HG03175 (cell line): Measurements from ENCODE around the gene NHS.
"Not testable (repeated sequence)": the region's sequence is repeated elsewhere in the genome, so short reads cannot be mapped to it uniquely, and the experiment has no call there.

Experiments used
- ATAC-seq: cut with Tn5 transposase; IDR thresholded peaks from one replicate; pipeline ENCODE4 v1.9.1; 2021; ENCODE audit warnings: mild to moderate bottlenecking, moderate library complexity; ENCODE audit not compliant: unreplicated experiment

The NHS gene

DNA sequence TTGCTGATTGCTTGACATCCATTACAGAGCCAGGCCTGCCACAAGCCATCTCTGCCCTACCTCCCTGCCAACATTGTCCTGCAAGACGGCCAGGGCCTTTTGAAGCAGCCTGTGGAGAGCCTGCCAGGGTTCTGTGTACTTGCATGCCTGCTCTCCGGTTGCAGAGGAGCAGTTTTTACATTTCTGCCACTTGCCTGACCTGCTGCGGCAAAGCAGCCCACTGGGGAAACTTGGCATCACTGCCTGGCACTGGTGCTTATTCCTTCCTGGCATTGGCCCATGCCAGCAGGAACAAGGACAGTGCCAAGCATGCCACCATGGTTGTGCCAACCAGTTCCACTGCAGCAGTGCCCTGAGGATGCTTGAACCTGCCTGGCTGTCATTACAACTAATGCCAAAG is 167.1 kb downstream of the NHS start:
- no peak for ATAC-seq

DNA sequence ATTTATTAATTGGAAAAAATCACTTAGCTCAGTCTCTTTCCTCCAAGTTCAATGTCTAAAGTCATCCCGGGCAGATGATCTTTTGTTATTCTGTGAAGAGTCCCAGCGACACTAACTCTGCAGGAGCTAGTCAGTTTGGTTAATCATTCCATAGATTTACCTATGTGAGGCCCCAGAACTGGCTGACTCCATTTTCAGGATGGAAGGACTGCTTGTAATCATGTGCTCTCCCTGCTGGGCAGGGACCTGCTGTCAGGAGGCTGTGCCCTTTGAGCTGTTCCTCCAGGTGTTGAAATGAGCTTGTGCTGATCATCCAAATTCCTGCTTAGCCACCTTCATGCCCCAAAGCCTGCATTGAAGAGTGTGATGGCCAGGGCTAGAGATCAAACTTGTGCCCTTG is 169.8 kb downstream of the NHS start:
- no peak for ATAC-seq

DNA sequence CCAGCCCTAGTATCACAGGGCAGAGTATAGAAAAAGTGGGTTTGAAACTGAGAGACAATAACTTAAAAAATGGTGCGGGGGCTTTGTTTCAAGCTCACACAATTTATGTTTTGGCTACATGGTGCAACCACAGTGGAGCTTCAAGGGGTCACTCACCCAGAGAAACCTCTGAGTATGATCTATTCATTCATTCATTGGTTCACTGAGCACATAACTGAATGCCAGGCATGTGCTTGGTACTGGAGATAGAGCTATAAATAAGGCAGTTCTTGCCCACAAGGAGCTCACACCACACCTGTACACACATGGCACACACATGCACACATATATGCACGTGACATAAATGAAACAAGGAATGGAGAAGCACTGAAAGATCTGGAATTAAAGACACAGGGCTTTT is 171.4 kb downstream of the NHS start:
- ATAC-seq: no peak

DNA sequence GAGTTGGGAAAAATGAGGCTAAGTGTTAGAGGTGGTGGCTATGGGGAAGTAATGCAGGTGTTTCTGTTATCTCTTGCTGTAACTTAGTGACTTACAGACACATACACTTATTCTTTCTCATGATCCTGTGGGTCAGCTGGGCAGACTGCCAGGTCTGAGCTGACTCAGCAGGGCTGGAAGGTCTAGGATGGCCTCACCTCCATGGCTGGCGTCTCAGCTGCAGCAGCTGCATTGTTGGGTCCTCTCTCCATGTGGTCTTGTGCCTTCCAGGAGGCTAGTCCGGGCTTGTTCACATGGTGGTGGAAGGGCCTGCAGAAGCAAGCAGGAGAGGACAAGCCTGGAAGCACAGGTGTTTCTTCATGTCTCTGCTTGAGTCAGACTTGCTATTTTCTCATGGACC is 172.7 kb downstream of the NHS start:
- peak; percentile 88 for ATAC-seq

DNA sequence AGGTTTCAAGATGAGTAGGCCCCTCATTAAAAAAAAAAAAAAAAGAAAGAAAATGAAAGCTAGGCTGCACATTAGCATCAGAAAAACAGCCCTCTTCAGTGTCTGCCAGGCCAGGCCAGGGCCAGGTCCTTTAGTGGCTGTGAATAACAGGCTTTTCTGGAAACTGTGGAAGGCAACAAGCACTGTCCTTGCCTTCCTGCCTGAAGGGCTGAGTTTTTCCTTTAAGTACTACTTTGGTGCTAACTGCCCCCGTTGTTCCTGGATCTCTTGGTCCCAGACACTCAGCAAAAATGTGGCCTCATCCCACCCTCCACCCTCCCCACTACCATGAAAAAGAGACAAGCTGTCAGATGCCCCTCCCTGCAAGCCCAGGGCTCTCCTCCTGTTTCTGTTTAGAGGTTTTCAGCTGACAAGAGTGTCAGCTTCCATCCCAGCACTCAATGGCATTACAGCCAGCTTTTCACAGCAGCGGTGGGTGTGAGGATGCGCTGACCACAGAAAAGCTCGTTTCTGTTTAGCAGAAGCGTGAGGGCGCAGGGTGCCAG is 174.2 kb downstream of the NHS start:
- no peak for ATAC-seq

DNA sequence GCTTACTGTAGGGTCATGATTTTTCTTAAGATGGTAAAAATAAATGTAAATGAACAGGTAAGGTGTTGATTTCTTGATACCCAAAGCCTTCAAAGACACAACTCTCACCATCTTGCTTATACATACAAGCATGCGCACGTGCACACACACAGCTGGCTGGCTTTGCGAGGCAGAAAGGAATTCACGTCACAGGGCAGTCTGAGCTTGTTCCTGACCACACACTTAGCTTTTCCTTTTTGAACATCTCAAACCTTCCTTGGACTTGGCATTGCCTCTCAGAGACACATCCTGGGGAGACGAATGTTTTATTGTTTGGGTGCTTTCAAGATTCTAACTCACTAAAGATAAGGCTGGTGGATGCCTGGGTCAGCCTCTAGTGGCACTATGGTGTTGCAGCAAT is 175.0 kb downstream of the NHS start:
- no peak for ATAC-seq

DNA sequence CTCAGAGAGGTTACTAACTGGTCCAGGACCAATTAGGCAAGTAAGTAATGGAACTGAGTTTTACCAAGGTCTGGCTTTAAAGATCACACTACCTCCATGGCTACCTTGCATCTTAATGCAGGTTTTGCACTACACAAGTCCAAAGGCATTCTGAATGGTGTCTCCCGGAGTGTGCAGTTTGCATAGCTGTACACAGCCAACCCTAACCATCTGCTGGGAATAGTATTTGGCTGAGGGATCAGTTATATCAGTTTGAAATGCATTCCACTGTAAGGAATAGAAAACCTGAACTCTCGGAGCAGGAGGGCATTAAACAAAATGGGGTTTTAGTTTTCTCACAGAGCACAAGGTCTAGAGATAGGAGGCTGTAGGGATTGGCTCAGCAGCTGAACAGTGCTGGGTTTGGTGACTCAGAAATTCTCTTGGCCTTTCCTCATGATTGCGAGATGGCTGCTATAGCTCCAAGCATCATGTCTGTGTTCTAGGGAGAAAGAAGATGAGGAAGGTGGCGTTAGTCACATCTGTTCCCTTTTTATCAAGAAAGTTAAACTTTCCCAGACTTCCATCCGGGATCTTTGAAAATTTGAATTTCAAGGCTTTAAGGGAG is 177.1 kb downstream of the NHS start:
- ATAC-seq: no peak

DNA sequence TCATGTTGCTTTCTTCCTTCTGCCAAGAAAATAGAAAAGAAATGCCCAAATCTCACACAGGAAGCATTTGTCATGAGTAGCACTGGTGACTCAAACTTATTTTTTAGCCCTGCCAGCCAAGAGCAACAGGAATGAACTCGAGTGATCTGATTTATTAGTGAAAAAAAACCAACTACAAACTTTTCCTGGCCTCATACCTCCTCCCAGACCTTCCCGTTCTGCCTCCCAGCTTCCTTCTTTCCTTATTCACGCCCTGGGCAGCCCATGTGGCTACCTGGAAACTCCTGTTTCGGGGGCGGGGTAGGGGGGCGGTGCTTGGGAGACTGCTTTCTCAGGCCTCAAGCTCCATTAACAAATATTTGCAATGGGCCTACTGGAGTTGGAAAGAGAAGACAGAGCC is 178.5 kb downstream of the NHS start:
- no peak for ATAC-seq

DNA sequence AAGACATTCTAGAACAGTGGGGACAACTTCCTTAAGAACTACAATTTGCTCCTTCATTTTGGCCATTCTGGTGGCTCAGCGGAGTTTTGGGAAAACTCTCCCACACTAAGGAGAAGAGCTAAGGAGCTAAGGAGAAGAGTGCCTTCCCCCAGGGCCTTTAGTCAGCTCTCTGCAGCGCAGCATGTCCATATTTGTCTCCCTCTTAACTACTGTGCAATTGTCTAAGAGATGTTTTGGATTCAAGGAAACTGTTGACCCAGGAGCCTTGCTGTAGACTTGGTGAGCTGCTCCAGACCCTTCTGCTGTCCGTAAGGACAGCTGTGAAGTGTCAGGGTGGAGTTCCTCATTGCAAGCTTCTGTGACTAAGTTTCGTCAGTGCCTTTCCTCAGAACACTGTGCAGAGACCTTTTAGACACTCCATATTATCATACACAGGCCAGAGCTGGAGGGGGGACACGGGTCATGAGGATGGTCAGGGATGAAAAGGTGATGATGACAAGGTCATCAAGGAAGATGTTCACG is 179.0 kb downstream of the NHS start:
- ATAC-seq: no peak

DNA sequence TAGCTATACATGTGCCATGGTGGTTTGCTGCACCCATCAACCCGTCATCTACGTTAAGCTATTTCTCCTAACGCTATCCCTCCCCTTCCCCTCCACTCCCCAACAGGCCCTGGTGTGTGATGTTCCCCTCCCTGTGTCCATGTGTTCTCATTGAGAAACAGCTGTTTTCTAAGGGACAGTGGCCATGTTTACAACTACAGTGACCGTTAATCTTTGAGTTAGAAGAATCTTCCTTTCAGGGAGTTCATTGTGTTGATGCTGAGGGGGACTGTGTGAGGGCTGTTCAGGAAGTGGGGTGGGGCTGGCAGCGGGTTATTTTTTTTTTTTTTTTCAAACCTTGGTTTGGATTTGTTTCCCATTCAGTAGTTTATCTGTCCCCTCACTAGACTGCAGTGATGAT is 179.9 kb downstream of the NHS start:
- ATAC-seq: no peak

DNA sequence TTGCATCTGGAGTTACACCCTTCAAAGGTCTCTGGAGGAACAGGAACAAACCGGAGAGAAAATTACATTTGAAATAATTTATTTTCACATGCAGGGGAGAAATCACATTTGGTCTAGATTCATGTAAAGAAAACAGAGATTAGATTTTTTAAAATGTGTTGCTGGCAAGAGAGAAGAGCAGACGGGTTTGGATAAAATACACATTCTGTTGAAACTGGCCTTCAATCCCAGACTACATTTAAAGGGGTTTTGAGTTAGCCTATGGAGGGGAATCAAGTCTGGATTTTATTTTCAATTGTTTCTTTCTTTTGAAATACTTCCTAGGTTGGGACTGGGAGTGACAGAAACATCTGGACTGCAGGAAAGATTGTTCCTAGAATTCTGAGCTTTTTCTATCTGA is 180.8 kb downstream of the NHS start:
- no peak for ATAC-seq

DNA sequence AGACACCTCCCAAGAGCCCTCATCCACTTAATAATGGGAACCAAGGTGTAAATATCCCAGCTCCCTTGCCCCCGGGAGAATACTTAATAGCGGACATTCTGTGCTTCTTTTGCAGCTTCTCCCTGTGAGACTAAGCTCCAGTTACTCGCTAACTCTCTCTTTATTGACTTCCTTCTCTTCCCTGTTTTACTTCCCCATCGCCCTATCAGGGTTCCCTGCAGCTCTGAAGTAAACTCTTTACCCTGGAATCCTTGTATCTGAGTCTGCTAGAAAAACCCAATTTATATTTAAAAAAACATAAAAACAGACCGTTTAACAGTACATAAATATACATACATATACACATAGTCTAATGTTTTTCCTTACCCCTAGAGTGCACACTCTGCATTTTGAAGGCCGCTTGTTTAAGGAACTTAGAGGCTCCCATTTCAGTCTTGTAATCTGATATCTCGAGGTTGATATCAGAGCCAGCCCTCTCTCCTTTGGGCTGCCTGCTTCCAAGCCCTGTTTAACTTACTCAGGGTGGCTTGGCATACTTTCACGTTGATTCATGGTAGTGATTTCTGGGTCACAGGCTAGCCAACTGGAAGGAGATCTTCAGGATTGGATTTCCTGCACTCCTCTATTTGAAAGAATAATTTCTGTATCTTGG is 184.9 kb downstream of the NHS start:
- no peak for ATAC-seq

DNA sequence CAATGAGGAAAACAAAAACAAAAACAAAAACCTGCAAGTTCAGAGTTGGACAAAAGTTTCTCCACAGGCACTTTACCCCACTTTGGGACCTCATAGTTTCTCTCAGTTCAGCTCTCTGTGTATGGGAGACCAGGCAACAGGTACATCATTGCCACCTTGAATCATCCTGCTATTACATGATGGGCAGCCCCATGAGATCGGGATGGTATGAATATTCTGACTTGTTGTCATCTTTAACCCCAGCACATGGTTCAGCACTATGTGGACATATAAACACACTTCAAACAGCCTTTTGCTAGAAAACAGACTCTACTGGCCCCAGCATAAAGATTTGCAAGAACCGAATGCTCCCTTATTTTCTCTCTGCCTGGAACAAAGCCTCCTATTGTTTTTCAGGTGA is 185.4 kb downstream of the NHS start:
- ATAC-seq: no peak

DNA sequence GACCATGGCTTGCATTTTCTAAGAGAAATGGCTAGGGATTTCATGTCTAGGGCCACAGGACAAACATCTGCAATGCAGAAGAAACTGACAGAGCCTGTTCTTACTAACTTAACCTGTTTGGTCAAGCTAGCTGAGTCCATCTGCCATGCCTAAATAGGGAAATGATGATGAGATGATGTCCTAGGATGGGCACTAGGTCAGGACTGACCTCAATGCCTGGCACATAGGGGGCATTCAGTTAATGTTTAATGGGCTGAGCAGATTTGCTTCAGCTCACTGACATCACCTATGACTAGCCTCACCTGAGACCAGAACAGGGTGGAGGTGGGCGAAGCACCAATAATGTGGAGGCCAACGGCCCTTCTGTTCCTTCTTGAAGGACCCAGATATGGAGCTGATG is 188.1 kb downstream of the NHS start:
- no peak for ATAC-seq

DNA sequence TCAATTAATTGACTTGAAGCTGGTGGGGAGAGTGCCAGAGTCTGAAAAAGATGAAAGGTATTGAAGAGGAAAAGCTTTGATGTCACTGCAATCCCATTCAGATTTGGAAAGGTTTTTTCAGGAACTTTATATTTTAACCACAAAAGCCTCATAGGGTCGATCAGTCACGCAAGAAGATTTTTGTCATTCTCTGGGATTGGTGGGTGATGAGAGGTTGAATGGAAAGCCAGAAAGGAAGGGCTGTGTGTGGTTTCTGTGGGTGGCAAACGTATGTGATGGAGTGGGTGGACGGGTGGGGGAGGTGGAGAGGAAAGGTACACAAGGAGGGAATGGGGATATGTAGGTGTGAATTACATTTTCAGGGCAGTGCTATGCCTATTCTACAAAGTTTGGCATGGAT is 188.5 kb downstream of the NHS start:
- ATAC-seq: no peak

DNA sequence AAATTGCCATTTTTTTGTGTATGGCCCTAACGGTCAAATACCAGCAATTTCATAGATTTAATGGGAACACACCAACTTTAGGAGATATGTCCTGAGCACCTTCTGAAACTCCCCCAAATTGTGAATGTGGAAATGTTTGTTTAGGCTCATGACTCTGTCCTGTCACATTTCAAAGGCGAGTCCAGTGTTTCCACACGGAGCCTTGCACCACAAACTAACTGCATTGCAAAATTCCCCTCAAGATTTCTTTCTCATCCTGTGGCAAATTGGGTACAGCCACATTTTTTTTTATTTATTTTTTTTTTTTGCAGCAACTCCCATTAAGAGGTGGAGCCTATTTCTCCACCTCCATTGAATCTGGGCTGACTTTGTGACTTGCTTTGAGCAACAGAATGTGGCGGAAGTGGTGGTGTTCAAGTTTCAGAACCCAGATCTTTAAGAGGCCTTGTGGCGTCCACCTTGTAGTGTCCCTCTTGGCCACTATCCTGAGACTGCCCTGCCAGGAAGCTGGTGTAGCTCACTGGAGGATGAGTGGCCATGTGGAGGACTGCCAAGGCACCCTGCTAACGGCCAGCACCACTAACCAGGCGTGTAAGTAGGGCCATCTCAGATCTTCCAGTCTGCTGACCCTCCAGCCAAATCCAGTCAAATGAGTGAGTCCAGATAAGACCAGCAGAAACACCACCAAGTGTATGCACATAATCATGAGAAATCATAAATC is 189.8 kb downstream of the NHS start:
- ATAC-seq: no peak

DNA sequence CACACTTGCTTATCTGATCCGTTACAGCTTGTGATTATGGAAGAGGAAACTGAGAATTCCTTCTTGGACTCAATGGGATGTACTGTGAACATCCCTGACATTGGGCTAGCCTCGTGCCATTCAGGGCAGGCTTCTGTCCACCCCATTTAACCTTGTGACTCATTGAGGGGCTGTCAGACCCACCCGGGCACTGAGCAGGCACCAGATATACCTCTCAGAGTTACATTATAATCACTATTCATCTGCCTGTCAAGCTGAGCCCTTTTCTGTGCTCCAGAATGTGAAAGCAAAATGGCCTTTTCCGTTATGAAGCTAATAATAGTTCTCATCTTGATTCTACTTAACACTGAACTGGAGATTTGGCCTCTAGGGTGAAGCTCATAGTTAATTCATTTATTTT is 191.7 kb downstream of the NHS start:
- no peak for ATAC-seq

DNA sequence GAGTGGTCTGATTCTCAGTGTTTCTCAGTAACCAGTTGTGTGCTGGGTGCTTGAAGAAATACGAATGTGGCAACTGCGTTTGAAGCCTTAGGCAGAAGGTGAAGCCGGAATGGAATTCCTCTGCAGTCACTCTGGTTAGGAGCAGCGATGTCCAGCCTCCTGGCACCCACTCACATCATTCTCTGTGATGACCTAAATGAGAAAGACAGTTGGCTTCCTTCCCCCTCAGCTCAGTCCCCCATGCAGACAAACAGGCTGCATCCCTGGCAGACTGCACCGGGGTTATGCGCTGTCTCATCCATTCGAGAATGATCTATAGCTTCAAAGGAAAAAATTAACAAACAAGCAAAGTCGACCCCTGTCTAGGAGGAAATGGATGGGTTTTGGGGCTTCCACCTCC is 192.2 kb downstream of the NHS start:
- ATAC-seq: no peak

DNA sequence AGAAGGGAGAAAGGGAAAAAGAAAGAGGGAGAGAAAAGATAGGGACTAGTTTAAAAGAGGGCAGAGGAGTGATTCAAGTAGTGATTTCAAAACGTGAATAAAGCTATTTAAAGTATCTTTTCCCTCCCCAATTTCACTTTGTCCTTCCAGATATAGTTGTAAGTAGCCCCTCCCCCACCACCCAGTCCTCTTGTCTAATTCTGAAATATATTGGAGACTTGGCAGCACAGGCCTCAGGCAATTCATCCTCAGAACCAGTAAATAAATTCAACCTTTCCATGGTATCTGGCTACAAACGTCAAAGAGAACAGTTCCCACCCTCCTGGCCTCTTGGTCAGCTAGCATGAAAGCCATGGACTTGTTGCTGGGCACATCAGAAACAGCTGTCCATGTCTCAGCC is 192.8 kb downstream of the NHS start:
- ATAC-seq: no peak

DNA sequence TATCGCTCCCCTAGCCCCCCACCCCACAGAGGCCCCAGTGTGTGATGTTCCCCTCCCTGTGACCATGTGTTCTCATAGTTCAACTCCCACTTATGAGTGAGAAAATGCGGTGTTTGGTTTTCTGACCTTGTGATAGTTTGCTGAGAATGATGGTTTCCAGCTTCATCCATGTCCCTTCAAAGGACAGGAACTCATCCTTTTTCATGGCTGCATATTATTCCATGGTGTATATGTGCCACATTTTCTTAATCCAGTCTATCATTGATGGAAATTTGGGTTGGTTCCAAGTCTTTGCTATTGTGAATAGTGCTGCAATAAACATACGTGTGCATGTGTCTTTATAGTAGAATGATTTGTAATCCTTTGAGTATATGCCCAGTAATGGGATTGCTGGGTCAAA is 193.8 kb downstream of the NHS start:
- not testable (repeated sequence) for ATAC-seq

DNA sequence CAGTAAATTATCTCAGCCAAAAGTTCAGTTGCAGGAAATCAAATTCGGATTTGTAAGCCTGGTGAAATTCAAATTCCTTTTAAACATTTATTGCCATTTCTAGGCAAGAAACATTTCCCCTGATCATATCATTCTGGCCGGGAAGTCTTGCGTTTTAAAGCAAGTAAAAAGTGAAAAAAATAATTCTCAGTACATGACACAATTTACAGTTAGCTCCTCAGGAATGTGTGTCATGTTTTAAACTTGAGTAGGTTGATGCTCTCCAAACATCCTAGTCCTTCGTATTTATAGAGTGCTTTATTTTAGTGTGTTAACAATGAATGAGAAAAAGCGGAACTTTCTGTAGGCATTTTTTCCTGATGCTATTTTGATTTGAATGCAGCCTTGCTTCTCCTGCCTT is 204.0 kb downstream of the NHS start:
- no peak for ATAC-seq

DNA sequence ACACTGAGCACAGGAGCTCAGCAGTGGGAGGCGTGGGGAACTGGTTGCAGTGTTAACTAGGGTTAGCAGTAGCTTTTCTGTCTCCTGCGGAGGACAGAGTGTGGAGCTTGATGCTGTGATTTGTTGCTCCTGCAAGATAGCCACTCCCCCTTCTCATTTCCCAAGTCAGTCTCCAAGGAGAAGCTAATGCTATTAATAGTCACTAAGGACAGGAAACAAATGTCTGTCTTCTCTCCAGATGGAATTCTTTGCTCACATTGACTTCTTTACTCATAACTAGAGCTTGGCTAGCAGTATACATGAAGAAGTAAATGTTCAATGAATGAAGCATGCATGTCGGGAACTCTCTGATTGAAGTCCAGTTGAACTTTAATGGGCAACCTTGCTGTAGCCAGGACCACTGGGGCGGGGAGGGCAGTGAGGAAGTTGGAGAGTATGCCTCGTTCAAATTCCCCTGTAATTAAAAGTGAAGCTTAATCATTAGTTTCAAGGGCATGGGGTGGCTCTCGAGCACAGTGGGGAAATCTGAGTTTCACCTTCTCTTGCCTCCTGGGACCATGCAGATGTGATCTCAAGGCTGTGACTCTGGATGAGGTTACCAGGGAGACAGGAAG is 205.6 kb downstream of the NHS start:
- ATAC-seq: no peak
